Hepatocyte (in vitro differentiated cells): Measurements from ENCODE around the gene AMH.

Source experiments
- CTCF ChIP-seq: fragments of 200-600 bp; sonication (generic); IDR thresholded peaks from 2 replicates; pipeline ENCODE4 v1.5.1; 2016; ENCODE audit warnings: antibody characterized with exemption, mild to moderate bottlenecking; ENCODE audit not compliant: poor library complexity
- EZH2 ChIP-seq: fragments of 200-600 bp; sonication (generic); IDR thresholded peaks from 2 replicates; pipeline ENCODE4 v1.6.1; 2016; ENCODE audit warnings: antibody characterized with exemption, mild to moderate bottlenecking, borderline replicate concordance

- TF ChIP-seq CTCF: no peak
- no peak for TF ChIP-seq EZH2
Observed at GRCh38 chr19:2277138-2277537, 28.0 kb downstream of the AMH start.
